Measurements from ENCODE around the gene PLCB3.

PLCB3 gene

DNA sequence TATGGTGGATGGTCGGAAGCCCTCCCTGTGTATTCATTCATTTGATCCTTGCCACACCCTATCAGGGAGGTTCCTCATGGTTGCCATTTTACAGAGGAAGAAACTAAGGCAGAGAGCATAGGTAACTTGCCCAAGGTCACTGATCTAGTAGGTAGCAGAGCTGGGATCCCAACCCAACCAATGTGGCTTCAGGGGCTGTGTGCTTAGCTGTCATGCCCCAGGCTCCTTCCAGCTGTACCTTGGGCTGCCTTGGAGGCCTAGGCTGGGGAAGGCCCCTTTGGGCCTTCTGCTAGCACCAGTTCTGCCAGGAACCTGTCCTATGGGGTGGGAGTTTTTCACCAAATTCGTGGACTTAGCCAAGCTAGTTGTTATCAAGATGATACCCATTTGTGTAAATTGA, 24.5 kb downstream of the PLCB3 start:
- no peaks in the 10 kb centered on the region for H3K79me2 ChIP-seq (ENCODE audit: insufficient read depth, low read length)
- peaks cover 16% of the 10 kb centered on the region; the same call in 1 of the 2 replicates for H3K36me3 ChIP-seq (ENCODE audit: insufficient read depth, low read length)
- no peak overlapping the region for H3K27ac ChIP-seq (ENCODE audit: low read depth, low read length, poor library complexity, severe bottlenecking)
- H3K4me1 ChIP-seq (ENCODE audit: insufficient read depth, low read length, severe bottlenecking), result peaks cover 11% of the 10 kb centered on the region
- no peaks in the 10 kb centered on the region for H3K9me2 ChIP-seq (ENCODE audit: low read depth, low read length)
- H3K9ac ChIP-seq (ENCODE audit: low read length), result no peak overlapping the region
- no peaks in the 10 kb centered on the region for H3K27me3 ChIP-seq (ENCODE audit: insufficient read depth, low read length)
- no peak overlapping the region for H3K4me2 ChIP-seq (ENCODE audit: low read length)
- H4K20me1 ChIP-seq (ENCODE audit: insufficient read depth, low read length), result no peaks in the 10 kb centered on the region
- no peak overlapping the region for H2AFZ ChIP-seq (ENCODE audit: low read length)
- no peaks in the 10 kb centered on the region for H3K9me3 ChIP-seq (ENCODE audit: low read length)
- H3F3A ChIP-seq (ENCODE audit: insufficient read depth, low read length), result no peaks in the 10 kb centered on the region
- TF ChIP-seq, protein P1, sequence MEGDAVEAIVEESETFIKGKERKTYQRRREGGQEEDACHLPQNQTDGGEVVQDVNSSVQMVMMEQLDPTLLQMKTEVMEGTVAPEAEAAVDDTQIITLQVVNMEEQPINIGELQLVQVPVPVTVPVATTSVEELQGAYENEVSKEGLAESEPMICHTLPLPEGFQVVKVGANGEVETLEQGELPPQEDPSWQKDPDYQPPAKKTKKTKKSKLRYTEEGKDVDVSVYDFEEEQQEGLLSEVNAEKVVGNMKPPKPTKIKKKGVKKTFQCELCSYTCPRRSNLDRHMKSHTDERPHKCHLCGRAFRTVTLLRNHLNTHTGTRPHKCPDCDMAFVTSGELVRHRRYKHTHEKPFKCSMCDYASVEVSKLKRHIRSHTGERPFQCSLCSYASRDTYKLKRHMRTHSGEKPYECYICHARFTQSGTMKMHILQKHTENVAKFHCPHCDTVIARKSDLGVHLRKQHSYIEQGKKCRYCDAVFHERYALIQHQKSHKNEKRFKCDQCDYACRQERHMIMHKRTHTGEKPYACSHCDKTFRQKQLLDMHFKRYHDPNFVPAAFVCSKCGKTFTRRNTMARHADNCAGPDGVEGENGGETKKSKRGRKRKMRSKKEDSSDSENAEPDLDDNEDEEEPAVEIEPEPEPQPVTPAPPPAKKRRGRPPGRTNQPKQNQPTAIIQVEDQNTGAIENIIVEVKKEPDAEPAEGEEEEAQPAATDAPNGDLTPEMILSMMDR (IDR thresholded peaks at IDR 0.05; ENCODE audit: low read length), result no peak
- no peak for TF ChIP-seq EZH2 (IDR thresholded peaks at IDR 0.05; ENCODE audit: borderline replicate concordance, low read length)
- H3K4me3 ChIP-seq (ENCODE audit: low read depth, low read length, poor library complexity, severe bottlenecking), result no peak overlapping the region

DNA sequence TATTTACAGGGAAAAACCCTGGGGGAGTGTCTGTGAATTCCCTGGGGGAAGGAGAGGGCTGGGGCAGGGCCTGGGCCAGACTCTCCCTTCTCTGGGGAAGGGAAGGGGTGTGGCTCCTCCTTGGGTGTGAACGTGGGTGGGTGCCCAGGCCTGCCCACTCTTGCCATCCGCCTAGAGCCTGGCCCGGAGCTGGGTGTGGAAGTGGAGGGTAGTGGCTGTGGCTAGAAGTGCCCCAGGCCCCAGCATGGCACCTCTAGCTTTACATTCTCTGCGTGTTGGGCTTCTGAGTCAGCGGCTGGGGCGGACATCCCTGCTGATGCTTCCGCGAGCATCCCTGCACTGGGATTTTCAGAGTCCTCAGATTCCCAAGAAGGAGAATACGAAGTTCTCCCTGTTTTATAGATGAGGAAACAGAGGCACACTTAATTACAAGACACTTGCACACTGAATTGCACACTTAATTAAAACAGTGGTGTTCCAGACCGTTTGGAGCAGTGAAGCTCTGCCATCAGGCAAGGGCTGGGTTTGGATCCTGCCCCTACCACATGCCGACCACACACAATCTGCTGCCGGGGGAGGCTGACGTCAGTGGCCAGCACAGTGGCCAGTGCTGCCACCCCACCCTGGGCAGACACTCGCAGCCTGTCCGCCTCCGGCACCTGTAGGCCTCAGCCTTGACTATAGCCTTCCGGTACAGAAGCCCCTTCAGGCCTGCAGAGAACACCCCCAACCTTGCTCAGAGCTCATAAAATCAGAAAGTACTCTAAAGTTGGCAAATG, 25.5 kb downstream of the PLCB3 start:
- Histone ChIP-seq H3K4me3 (ENCODE audit: low read depth, low read length, poor library complexity, severe bottlenecking) (no peak overlapping the region), H3K4me2 (ENCODE audit: low read length) (no peak overlapping the region), H2AFZ (ENCODE audit: low read length) (no peak overlapping the region), H3K27ac (ENCODE audit: low read depth, low read length, poor library complexity, severe bottlenecking) (no peak overlapping the region), H3K27me3 (ENCODE audit: insufficient read depth, low read length) (no peaks in the 10 kb centered on the region), H3K36me3 (ENCODE audit: insufficient read depth, low read length) (peaks cover 22% of the 10 kb centered on the region; the same call in 1 of the 2 replicates), H3F3A (ENCODE audit: insufficient read depth, low read length) (no peaks in the 10 kb centered on the region), H3K9me2 (ENCODE audit: low read depth, low read length) (no peaks in the 10 kb centered on the region), H3K79me2 (ENCODE audit: insufficient read depth, low read length) (no peaks in the 10 kb centered on the region), H3K9me3 (ENCODE audit: low read length) (no peaks in the 10 kb centered on the region), H3K9ac (ENCODE audit: low read length) (no peak overlapping the region), H4K20me1 (ENCODE audit: insufficient read depth, low read length) (no peaks in the 10 kb centered on the region), H3K4me1 (ENCODE audit: insufficient read depth, low read length, severe bottlenecking) (peaks cover 6% of the 10 kb centered on the region)
- no peak for TF ChIP-seq EZH2 (IDR thresholded peaks at IDR 0.05; ENCODE audit: borderline replicate concordance, low read length)
- TF ChIP-seq, protein P1 (IDR thresholded peaks at IDR 0.05; ENCODE audit: low read length), result no peak

DNA sequence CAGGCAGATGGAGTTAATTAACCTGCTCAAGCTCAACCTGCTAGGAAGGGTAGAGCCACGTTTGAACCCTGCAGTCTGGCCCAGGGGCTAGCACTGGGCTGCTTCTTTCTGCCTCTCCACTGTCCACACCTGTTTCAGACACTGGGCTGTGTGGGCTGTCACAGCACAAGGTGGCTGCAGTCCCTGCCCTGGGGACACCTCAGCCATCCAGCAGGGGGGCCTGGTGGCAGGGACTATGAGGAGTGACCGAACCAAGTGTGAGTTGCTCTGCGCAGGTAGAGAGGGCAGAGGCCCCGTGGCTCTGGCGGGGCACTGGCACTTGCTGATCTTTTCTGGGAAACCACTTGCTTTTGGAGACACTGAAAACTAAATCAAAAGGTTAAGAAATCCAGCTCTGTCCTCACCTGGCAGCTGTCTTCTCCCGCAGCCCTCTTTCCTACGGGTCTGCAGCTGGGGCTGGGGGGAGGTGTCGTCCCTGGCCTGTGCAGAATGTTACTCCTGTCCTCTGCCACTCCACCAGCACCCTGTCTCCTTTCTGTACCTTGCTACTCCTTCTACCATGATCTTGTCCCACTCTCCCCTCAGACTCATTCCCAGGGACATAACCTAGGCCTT, 27.4 kb downstream of the PLCB3 start:
- no peaks in the 10 kb centered on the region for H3K79me2 ChIP-seq (ENCODE audit: insufficient read depth, low read length)
- peaks cover 35% of the 10 kb centered on the region; the same call in 1 of the 2 replicates for H3K36me3 ChIP-seq (ENCODE audit: insufficient read depth, low read length)
- no peaks in the 10 kb centered on the region for H3K9me3 ChIP-seq (ENCODE audit: low read length)

More for the DNA sequence above, 27.4 kb downstream of the PLCB3 start:
- H3K4me3 ChIP-seq (ENCODE audit: low read depth, low read length, poor library complexity, severe bottlenecking), result no peak overlapping the region
- H3F3A ChIP-seq (ENCODE audit: insufficient read depth, low read length), result no peaks in the 10 kb centered on the region
- H4K20me1 ChIP-seq (ENCODE audit: insufficient read depth, low read length), result no peaks in the 10 kb centered on the region
- peaks cover 4% of the 10 kb centered on the region for H3K4me1 ChIP-seq (ENCODE audit: insufficient read depth, low read length, severe bottlenecking)
- H2AFZ ChIP-seq (ENCODE audit: low read length), result no peak overlapping the region
- no peaks in the 10 kb centered on the region for H3K9me2 ChIP-seq (ENCODE audit: low read depth, low read length)
- no peak overlapping the region for H3K4me2 ChIP-seq (ENCODE audit: low read length)
- no peaks in the 10 kb centered on the region for H3K27me3 ChIP-seq (ENCODE audit: insufficient read depth, low read length)
- no peak overlapping the region for H3K9ac ChIP-seq (ENCODE audit: low read length)
- no peak overlapping the region for H3K27ac ChIP-seq (ENCODE audit: low read depth, low read length, poor library complexity, severe bottlenecking)
- no peak for TF ChIP-seq EZH2 (IDR thresholded peaks at IDR 0.05; ENCODE audit: borderline replicate concordance, low read length)
- TF ChIP-seq, protein P1 (IDR thresholded peaks at IDR 0.05; ENCODE audit: low read length), result no peak

Measured in OCI-LY1 (cell line).